GM12891 (cell line): ENCODE results near the gene RAB11FIP4.

Experiments
- POLR2A ChIP-seq: IDR thresholded peaks from 2 replicates; pipeline ENCODE4 v1.6.1; 2011; ENCODE audit warnings: low read depth, low read length, control low read depth
- TAF1 ChIP-seq: IDR thresholded peaks from 2 replicates; pipeline ENCODE4 v1.6.1; 2011; ENCODE audit warnings: low read depth, low read length, control low read depth

DNA sequence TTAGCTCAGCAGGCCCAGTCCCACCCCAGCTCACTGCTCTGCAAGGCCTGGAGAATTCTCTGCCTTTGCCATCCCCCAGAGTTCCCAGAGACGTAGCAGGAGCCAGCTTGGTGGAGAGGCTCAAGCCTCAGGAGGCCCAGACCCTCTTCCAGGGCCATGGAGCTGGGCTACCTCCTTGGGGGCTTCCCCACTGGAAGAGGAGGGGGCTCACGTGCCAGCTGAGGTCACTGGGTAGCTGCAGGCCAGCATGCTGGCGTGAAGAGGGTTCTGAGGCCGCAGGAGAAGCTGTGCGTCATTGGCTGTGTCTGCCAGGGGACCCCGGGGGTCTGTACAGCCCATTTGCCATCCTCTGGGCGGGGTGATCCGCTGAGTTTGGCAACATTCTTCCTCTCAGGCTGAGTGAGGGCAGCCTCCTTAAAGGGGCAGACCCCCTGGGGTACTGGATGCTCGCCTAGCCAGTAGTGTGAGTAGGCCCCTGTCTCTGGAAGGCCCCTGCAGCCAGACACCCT is 131.6 kb downstream of the RAB11FIP4 start:
- TF ChIP-seq POLR2A, result no peak
- no peak for TF ChIP-seq TAF1
